Activated CD8-positive, alpha-beta memory T cell treated with anti-CD3 and anti-CD28 coated beads, Interleukin-2, amount 50 U/mL, for 24 hours (primary cell): ENCODE results near the gene TBCD.

Experiments used
- DNase-seq: peaks from one replicate; pipeline ENCODE4 v3.0.0-alpha.2; 2020; ENCODE audit errors: extremely low read depth

TBCD gene

DNA sequence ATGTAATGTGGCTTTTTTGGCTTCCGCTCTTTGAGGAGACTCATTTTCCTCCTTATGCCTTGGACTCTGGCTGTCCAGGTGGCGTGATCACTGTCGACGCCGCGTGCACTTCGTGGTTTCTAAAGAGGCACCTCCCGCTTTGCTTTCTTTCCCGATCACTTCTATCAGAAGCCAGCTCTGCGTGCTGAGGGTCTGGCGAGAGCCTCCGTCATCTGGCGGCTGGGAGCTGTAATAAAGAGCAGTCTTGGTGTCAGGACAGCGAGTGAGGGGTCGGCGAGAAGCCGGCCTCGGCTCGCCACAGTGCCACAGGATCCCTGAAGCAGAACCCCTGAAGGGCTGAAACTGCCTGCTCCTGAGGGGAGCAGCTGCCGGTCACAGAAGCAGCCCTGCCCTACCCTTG, 80.5 kb downstream of the TBCD start:
- no peak for DNase-seq

DNA sequence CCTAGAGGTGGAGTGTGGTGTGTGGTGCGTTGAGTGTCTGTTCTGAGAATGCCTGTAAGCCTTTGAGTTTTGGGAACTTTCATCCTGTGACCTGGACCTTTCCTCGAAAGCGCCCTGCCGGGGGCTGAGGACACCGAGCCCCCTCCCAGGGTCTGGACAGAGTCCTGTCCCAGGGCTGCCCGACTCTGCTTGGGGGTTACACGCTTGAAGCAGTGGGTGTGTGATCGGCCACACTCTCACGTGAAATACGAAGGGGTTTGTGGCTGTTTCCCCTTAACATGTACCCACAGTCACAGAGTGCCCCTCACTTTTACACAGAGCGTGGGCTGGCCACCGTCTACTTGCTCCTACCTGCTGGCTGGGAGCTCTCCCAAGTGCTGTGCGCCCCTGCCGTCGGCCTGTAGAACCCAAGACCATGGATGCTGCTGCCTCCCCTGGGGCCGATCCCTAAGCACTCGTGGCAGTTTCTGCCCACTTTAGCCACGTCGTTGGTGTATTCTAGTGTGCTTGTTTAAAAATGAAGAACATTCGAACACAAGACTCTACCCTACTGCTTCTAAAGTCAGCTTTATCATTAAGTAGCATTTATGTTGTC, 81.1 kb downstream of the TBCD start:
- DNase-seq = no peak

- no peak for DNase-seq
These were observed 83.3 kb downstream of the TBCD start for GRCh38 chr17:82835122-82835521.

GRCh38 chr17:82835766-82836512, 84.1 kb downstream of the TBCD start:
- DNase-seq = no peak

DNA sequence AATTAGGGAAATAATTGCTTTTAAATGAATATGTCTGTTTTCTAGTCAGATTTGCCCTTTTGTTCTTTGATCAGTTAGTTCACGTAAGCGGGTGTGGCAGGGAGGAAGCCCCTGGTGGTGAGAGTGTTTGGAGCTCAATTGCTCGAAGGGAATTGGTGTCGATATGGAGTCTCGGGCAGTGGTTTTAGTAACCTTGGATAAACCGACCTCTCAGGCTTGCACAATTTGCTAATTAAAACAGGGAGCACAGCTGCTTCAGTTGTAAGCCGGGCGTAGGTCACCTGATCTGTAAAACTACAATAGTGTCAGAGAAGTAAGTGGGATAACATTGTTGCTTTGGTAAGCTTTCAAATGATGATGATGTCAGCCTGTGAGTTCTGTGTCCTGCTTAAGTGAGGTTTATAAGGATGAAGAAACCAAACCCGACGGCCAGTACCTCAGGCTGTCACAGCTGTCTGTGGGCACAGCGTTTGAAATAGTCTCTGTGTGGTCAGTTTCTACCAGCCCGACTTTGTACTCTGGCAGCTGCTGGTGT, 85.0 kb downstream of the TBCD start:
- no peak for DNase-seq

DNA sequence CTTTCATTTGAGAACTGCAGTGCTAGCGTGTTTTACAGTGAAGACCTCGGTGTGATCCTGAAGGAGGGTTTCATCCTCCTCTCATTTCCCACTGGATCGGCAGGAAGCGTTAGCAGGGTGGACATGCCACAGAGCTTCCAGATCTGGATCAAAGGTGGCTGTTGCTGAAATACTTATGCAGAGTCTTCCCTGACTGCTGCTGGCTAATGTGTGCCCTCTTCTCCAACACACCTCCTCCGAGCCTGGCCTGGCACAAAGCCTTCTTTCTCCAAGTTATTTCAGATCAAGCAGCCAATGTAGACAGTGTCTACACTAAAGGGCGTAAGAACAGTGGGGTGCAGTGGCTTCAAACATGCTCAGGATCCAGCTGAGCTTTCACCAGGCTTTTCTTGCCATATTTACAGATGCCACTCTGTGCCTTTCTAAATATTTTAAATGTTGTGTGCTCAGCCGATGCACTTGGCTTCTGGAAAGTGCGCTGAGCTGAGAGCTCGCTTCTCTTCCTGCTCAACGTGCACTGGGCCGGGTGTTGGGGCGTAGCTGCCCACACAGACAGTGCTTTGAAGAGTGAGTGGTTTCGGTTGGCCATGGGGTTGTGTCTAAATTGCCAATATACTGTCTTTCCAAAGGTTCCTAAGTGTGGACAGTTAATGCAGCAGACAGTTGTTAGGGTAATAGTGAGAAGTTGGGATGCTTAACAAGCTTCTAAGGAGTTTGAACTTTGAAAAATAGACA, 85.9 kb downstream of the TBCD start:
- no peak for DNase-seq

GRCh38 chr17:82838386-82839063, 86.7 kb downstream of the TBCD start:
- no peak for DNase-seq

- DNase-seq = no peak
These were observed 87.9 kb downstream of the TBCD start, which contains the start of gene ZNF750 for GRCh38 chr17:82839617-82840292. Gene ZNF750 (minus strand): TSS chr17:82840022. CDS start chr17:82832454, 7,568 bp downstream.

DNA sequence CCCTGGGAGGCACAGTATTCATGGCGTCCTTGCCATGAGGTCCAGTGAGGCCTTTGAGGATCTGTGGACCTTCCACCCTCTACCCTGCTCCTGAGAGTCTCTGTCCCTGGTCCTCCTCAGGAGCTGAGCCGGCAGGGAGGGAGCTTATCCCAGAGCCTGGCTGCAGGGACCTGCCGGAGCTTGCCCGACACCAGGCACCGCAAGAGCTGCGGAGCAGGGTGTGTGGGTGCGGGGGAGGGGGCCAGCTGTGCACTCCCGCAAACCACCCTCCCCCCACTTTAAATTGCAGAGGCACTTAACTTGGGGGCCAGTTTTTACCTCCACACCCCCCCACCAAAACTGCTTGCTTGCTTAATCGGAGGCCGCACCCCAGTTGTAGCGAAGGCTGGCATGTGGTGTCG, 88.6 kb downstream of the TBCD start:
- DNase-seq = no peak

DNA sequence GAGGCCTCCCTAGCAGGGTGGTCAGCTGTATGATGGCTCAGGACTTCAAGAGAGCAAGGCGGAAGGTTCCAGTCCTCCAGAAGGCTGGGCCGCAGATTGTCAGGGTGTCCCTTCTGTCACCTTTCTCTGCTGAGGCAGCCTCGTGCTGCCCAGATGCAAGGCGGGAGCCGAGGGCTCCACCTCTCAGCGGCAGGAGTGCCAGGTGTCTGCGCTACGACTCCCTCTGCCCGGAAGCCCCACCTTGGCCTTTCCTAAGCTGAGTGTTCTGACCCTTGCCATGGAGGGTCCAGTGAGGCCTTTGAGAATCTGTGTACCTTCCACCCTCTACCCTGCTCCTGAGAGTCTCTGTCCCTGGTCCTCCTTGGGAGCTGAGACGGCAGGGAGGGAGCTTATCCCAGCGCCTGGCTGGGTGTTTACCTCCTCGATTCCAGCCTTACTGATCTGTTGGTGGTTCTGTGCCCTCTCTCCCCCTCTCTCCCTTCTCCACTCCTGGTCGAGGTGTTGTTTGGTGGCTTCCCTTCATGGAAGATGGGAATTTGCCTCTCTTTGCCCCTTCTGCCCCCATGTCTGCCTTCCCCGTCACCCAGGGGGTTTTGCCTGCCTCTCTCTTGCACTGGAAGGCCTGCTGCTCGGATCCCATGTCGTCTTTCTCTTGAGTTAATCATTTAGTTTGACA, 90.2 kb downstream of the TBCD start:
- no peak for DNase-seq

DNA sequence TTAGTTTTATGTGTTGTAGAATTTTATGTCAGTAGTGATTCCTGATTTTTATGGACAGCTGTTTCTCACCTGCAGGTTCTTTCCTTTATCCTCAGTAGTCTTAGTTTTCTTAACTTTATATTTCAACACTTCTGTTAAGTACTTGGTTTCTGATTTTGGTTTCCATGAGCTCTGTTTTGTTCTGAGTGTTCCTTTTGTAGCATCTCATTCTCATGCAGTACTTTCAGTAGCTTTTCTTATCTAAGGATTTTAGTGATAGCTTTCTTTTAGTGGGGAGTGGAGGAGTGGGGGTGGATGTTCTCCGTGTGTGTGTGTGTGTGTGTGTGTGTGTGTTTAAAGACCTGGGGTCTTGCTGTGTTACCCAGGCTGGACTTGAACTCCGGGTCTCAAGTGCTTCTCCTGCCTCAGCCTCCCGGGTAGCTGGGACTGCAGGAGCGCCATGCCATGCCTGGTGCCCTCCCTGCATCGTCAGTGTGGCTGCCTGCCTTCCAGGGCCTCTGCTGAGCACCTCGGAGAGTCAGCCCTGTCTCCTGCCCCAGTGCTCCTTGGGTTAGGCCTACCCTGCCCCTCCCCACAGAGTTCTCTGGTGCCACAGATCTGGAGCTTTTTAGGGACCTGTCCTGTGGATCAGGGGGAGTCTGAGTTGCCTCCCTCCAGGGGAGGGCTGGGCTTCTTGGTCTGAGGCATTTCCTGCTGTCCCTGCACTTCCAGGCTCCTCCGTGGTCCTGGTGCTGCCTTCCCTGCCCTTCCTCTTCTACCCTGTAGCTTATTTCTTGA, 92.2 kb downstream of the TBCD start:
- no peak for DNase-seq

- DNase-seq = no peak
These were observed 92.9 kb downstream of the TBCD start for GRCh38 chr17:82844796-82845162.

GRCh38 chr17:82845163-82845807, 93.4 kb downstream of the TBCD start:
- DNase-seq = no peak

DNA sequence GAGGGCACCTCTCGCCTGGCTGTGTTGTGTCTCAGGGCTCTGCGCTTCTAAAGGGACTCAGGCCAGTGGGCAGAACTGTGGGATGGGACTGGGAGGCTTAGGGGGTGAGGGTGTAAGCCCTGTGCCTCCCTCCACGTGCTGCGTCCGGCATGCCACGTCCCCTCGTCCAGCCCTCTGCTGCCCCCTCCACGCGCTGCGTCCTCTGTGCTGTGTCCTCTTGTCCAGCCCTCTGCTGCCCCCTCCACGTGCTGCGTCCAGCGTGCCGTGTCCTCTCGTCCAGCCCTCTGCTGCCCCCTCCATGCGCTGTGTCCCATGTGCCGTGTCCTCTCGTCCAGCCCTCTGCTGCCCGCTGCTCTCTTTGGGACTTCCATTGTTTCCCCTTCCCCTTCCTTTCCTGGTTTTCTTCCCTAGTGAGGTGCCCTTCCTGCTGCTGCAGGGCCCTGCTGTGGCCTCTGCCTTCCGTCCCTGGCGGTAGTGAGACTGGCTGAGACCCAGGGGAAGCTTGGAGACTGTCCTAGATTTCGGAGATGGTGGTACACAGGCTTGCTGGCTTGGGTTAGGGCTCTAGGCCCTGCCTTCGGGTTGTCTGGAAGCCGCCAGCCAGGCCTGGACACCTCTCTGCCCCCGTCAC, 94.3 kb downstream of the TBCD start:
- DNase-seq = no peak

GRCh38 chr17:82848022-82848592, 96.2 kb downstream of the TBCD start:
- no peak for DNase-seq

GRCh38 chr17:82849076-82849945, 97.4 kb downstream of the TBCD start:
- DNase-seq = no peak

GRCh38 chr17:82851381-82851780, 99.5 kb downstream of the TBCD start:
- no peak for DNase-seq

GRCh38 chr17:82854226-82854625, 102.4 kb downstream of the TBCD start:
- DNase-seq = no peak
